HG03439 (cell line): ENCODE data around the gene LAMP1.
"Not testable (repeated sequence)": the region's sequence is repeated elsewhere in the genome, so short reads cannot be mapped to it uniquely, and the experiment has no call there.

ENCODE experiments used
- ATAC-seq: cut with Tn5 transposase; IDR thresholded peaks from one replicate; pipeline ENCODE4 v1.9.1; 2021; ENCODE audit warnings: mild to moderate bottlenecking, moderate library complexity; ENCODE audit not compliant: unreplicated experiment

The LAMP1 gene

DNA sequence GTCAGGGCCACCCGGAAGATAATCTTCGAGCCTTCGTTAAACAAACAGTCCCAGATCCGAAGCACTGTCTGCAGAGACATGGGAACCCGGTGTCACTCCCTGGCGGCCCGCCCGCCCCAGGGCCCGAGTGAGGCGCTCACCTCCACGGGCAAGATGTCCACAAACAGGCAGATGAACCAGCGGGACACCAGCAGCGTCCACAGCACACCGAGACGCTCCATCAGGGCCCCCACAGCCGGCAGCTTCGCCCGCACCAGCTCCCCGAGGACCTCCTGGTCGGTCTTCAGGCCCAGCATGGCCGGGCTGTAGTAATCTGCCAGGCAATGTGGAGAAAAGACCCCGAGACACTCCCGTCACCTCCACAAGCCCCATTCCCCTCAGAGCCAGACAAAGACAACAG is 28.7 kb downstream of the LAMP1 start:
- ATAC-seq: no peak

DNA sequence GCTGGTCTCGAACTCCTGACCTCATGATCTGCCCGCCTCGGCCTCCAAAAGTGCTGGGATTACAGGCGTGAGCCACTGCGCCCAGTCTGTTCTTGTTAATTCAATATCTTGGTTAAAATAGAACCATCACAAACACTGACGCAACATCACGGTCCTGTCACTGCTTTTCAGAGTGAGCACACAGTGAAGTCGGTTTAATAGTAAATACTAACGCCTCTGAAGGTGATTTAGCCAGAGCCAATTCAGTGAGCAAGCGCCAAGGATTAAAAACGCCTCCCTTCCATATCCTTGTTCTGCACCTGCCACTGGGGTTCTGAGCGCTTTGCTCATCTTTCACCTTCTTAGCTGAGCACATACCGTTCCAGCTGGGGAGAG is 30.3 kb downstream of the LAMP1 start:
- ATAC-seq: no peak

DNA sequence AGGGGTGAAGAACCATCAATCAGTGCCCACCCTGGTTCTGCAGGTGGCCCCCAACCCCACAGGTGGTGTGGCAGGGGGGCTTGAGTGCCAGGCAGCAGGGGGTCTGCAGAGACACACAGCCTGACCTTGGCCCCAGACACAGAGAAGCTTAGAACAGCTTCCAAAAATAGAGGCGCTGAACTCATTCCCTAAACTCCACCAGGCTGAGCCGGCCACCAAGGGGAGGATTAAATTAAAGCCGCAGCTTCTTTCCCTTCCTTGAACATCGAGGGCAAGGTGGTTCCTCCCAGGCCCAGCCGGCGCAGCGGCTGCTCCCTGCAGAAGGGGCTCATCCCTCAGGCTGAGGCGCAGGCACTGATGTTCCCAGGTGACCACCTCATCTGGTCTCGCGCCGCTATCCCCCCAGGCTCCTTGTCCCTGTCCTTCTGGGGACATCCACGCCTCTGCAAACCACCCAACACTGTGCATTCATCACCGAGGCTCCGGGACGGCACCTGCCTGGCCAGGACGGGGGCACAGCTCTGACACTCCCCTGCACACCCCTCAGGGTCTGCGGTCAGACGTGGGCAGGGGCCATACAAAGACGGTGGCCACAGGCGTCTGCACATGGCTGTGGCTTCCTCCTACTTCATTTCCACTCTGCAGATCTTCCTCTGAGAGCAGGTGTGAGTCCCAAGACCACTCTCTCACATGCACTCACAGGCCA is 30.9 kb downstream of the LAMP1 start:
- no peak for ATAC-seq

DNA sequence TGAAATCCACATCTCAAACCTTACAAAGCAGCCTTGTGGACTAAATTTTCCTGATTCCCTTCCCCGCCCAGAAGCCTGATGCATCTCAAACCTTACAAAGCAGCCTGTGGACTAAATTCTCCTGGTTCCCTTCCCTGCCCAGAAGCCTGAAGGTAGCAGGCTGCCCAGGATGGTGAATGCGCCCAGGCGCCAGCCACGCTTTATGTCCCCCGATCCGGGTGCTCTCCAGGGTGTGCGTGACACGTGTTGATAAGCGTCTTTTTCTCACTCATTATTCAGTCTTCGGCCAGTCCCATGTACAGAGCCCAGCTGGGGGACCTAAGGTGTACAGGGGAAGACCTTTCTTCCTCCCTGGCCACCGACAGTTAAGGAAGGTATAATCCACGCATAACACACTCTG is 31.8 kb downstream of the LAMP1 start:
- no peak for ATAC-seq

DNA sequence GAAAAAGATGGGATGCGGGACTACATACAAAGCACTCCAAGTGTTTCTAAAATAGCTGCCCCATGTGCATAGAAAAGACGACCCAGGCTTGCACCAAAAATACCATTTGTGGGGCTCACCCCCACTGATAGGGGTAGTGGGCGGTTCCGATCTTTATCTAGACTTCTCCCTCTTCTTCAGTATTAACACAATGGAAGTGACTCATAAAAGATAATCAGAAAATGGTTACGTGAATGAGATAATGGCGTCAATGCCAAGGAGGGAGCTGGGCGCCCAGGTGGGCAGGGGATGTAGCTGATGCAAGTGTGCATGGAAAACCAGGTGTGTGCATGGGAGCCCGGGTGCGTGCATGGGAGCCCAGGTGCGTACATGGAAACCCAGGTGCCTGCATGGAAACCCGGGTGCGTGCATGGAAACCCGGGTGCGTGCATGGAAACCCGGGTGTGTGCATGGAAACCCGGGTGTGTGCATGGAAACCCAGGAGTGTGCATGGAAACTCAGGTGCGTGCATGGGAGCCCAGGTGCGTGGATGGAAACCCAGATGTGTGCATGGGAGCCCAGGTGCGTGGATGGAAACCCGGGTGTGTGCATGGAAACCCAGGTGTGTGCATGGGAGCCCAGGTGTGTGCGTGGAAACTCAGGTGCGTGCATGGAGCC is 32.7 kb downstream of the LAMP1 start:
- no peak for ATAC-seq

DNA sequence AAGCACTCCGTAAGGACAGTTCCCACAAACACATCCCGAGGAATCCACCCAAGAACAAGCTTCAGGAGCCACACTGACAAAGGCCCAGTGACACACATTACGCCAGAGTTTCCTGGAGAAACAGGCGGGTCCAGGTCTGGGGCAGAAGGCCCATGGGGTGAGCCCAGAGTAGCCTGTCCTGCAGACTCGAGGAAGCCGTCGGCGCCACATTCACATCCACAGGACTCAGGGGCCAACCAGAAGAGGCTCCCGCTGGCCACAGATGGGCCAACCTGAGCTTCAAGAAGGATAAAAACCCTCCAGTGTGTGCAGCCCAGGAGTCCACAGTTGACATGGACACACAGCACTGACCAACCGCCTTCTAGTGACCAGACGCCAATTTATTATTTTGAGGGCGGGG is 35.6 kb downstream of the LAMP1 start:
- no peak for ATAC-seq

DNA sequence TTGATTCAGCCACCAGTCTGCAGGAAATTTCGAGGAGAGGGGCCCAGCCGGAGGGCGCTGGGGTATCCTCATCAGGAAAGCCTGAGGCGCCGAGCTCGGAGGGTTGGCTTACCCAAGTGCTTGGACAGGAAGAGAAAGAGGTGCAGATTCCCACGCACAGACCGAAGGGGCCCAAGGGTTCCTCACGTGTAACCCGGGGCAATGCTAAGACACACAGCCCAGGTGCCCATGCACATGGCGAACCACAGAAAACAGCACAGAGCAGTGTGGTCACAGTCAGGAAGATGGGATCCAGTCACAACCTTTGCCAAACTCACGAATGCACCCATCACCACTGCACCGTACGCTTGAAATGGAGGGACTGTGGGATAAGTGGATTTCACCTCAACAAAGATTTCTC is 36.0 kb downstream of the LAMP1 start:
- ATAC-seq: no peak

DNA sequence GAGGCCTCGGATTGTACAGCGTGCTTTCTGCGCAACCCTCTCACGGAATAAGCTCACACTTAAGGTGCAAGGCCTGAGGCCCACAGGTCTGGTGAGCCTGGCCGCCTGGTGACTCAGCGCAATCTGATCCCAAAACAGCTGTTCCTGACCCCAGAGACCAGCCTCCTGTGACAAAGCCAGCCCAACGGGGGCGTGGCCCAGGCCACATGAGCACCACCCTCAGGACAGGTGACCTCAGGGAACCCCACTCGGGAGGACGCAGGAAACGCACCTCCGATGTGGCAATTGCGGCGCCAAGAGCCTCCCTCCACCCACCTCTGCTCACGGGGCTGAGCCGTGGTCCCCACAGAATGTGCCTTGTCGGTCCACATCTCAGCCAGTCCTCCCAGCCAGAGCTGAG is 40.5 kb downstream of the LAMP1 start:
- ATAC-seq: no peak

DNA sequence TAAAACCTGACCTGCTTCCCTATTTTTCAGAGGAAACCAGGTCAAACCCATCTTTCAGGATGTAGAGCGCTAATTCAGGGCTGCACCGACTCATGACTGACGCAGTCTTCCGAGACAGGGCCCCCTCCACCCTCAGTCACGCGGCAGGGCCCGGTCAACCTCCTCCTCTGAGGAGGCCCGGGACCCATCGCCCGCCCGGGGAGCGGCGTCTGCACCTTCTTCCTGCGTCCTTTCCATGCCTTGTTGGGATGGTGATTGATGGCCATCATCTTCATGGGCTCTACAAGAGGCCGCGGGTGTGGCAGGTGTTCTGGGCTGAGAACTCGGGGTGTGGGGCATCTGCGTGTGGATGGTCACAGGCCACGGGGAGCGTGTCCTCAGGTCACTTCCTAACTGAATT is 40.9 kb downstream of the LAMP1 start:
- ATAC-seq: no peak

DNA sequence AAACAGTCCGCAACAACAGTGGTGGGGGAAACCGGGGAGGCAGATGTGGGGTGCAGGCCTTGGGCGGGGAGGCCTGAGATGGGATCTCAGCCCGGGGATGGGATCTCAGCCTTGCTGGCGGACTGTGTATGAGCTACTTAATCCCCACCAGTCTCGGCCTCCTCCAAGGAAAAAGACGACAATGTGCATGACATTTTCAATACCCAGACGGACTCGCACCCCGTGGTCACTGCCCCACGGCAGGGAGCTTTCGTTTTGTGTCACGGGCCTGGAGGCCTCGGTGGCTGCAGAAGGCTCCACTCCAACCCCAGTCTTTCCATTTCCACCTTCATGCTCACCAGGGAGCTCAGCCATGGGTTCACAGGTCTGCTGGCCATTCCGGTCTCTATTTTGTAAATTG is 41.4 kb downstream of the LAMP1 start:
- no peak for ATAC-seq

DNA sequence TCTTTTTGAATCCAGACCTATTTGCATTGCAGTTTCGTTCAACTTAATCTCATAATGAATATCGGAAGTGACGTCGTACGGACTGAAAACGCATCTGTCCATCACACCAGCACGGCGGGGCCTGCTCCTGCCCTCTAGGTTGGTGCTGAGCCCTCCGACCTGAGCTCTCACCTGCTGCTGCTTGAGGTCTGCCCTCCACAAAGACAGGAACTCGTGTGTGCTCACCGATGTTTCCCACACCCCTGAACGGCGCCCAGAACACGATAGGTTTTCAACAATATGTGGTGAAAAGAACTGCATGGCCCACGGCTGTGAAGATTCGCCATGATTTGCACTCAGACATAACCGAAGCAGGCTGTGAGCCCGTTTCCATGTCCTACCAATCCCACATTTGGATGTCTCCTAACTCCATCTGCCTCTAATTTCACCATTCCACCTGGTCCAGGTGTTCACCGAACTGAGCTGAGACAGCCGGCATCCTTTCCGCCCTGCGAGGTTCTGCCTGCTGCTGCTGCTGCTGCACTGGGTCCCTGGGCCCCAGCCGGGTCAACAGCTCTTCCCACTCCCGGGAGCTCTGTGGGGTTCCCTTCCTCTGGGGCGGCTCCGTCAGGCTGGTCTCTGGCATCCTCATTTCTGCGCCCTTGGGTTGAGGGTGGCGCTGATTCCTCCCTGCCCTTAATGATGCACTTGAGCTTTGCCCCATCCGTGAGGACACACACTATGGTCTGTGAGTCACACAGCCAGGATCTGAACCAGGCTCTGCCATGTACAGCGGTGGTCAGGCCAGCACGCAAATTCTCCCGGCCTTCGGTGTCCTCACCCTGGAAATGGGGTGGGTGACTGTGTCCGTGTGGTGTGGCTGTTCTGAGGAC is 46.0 kb downstream of the LAMP1 start:
- ATAC-seq: no peak

DNA sequence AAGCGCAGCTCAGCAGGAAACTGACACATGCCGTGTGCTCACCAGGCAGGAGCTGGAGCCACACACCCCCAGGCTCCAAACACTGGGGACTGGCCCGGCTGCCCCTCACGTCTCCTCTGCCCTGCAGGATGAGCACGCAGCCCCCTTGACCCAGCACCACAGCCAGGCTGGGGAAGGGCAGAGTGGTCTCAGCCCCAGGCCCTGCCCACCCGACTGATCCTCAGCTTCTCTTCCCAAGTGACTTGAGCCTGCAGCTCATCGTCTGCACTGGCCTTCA is 46.6 kb downstream of the LAMP1 start:
- ATAC-seq: no peak

DNA sequence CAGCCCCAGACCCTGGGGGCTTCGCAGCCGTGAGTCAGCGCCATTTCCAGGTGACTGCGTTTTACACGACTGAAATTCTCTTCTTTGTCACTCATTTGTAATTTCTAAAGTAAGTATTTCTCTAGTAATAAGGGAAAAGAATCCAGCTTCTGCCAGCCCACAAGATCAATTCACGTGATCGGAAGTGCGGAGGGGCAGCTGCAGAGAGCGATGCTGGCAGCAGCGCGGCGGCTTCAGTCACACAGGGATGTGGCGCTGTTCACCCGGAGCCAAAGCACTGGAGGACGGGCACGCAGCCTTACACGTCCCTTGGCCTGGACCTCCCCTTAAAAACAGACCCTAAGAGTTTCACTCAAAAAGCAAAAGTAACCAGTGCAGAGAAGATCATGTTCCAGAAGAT is 48.4 kb downstream of the LAMP1 start:
- no peak for ATAC-seq

DNA sequence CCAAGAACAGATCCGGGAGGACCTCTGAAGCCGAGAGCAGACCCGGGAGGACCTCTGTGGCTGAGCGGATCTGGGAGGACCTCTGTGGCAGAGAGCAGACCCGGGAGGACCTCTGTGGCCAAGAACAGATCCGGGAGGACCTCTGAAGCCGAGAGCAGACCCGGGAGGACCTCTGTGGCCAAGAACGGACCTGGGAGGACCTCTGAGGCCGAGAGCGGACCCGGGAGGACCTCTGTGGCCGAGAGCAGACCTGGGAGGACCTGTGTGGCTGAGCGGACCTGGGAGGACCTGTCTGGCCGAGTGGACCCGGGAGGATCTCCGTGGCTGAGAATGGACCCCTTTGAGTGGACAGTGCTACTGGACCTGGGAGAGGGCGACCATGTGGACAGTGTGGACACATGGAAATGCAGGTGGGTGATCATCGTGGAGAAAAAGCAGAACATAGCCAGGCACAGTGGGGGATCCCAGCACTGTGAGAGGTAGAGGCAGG is 50.7 kb downstream of the LAMP1 start:
- ATAC-seq: not testable (repeated sequence)

DNA sequence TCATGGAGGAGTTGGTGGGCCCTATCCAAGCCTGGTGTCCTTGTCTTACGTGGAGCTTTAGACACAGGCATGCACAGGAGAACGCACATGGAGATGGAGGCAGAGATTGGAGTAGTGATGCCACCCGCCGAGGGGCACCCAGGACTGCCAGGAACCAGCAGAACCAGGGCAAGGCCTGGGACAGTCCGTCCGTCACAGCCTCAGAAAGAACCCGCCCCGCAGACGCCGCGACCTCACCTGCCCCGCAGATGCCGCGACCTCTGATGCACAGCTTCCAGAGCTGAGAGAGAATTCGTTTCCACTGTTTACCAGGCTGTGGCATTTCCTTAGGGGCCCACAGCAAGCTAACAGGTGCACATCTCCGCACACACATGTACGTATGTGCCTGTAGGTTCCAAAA is 51.6 kb downstream of the LAMP1 start:
- no peak for ATAC-seq

DNA sequence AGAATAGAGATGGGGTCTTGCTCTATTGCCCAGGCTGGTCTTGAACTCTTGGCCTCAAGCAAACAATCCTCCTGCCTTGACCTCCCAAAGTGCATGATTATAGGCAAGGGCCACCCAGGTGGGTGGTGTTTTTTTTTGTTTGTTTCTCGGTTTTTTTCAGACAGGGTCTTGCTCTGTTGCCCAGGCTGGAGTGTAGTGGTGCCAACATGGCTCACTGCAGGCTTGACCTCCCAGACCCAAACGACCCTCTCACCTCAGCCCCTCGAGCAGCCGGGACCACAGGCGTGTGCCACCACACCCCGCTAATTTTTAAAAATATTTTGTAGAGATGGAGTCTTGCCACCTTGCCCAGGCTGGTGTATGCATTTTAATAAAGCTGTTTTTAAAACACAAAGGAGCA is 52.0 kb downstream of the LAMP1 start:
- ATAC-seq: no peak

DNA sequence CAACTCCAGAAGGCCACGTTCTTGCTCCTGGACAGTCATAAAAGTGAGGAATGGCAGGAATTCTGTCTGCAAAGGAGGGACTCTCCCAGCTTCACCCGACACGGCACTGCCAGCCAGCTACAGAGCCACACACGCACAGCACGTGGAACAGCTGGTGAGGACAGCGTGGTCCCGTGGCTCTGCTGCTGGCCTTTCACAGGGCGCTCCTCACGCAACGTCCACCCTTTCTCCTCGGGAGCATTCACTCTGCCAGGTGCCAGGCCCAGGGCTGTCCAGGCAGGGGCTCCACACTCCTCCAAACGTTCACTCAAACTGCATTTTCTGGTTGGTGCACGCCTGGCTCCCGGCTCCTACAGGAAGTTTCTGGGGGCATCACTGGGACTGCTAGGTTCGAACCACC is 52.5 kb downstream of the LAMP1 start:
- ATAC-seq: no peak

DNA sequence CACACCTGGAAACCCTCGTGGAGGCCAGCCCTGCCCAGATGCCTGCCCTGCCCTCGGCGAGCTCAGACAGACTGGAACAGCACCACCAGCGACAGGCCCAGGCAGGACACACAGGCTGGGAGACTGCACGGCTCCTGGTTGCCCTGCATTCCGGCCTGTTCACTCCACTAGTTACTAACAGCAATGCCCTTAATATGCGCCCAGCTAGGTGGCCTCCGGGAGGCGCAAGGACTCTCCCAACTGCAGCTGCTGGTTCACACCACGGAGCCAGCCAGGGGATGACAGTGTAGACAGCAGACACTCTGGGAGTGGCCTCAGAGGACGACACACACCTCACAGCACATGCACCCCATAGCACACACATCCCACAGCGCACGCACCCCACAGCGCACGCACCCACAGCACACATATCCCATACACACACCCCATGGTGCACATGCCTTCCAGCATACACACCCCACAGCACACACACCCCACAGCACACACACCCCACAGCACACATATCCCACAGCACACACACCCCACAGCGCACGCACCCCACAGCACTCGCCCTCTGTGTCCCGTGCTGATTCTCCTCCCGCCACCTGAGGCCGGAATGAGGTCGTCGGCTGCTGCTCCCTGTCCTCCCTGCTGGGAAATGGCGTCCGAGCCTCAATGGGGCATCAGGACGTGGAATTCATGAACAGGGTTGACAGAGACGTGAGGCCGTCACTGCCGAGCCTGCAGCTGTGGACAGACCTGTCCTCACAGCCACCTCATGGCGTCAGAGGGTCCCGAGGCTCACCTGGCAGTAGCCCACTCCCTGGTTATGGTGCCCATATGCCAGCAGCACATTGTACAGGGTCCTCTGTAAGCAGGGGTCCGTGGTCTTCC is 53.3 kb downstream of the LAMP1 start:
- no peak for ATAC-seq

DNA sequence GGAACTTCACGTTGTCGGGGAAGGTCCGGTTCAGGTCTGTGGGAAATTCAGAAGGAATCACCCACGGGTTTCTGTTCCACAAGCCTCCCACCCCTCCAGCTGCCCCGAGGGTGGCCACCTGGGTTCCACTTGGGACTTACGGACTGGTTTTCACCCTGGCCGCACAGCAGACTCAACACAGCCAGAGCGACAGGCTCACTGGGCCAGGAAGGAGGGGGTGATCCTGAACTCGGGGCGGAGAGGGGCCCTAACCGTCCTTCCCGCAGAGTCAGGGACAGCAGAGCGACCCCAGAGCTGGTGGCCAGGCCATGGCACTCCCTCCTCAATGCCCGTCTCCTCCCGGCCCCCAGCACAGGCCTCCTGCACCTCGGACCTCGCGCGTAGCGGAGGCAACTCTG is 53.9 kb downstream of the LAMP1 start:
- no peak for ATAC-seq

DNA sequence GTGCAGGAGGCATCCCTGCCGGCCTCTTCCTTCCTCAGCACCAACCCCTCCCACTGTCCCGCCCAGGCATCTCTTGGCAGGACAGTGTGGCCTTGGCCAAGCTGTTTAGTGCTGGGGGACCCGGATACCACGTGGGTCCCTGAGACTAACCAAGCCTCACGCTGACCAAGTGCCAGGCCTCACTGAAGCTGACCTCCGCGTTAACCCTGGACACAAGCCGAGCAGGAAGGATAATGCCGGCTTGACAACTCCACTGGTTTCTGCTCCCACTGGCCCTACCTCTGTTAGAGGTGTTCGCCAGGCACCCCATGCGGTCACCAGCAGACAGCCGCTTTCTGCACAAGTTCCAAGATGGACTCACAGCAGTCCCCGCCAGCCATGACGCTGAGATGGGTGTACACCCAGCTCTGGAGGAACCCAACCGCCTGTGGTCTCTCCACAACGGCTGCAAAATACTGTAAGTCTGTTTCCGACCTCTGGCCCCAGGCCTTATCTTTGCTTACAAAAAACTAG is 54.5 kb downstream of the LAMP1 start:
- ATAC-seq: no peak

DNA sequence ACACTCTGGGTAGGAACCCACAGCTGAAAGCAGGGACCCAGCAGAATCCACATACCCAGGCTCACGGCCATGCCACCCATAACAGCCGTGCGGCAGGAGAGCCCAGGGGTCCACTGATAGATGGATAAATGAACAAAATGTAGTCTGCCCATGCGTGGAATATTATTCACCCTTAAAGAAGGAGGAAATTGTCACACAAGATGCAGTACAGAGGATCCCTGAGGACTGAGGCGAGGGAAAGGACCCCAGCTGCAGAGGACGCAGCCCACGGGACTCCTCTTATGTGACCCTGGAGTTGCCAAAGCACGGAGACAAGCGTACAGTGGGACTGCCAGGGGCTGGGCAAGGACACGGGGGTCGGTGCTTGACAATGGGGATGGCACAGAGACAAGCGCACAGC is 56.2 kb downstream of the LAMP1 start:
- no peak for ATAC-seq
